SIG-M5 (cell line): ENCODE measurements around the gene ECSCR.
A peak's percentile ranks its signal among the peaks of the same experiment; 100 is the strongest.

Experiments used
- DNase-seq: peaks from one replicate; lab custom pipeline; 2025; lab: John Stamatoyannopoulos, UW

Gene ECSCR

GRCh38 chr5:139474890-139475791, 12.6 kb upstream of the ECSCR start:
- peak; percentile 97 for DNase-seq

GRCh38 chr5:139473565-139473964, 11.0 kb upstream of the ECSCR start:
- no peak for DNase-seq

GRCh38 chr5:139473105-139473504, 10.6 kb upstream of the ECSCR start:
- no peak for DNase-seq

GRCh38 chr5:139472386-139473030, 10.0 kb upstream of the ECSCR start:
- DNase-seq = no peak

GRCh38 chr5:139470821-139471300, 8.3 kb upstream of the ECSCR start, which contains the start of gene SMIM33:
Gene SMIM33, plus strand, starts transcription at chr5:139471004. Its CDS starts 118 bp downstream, at chr5:139471122.
- no peak for DNase-seq

GRCh38 chr5:139468421-139468931, 5.9 kb upstream of the ECSCR start:
- DNase-seq = no peak

GRCh38 chr5:139461698-139462097, 845 bp downstream of the ECSCR start:
- no peak for DNase-seq

- no peak for DNase-seq
Observed at GRCh38 chr5:139461176-139461575, 1.4 kb downstream of the ECSCR start.

GRCh38 chr5:139460455-139460854, 2.1 kb downstream of the ECSCR start:
- no peak for DNase-seq

GRCh38 chr5:139459451-139459934, 3.0 kb downstream of the ECSCR start:
- DNase-seq = no peak

- DNase-seq = no peak
Observed at GRCh38 chr5:139458580-139459407, 3.7 kb downstream of the ECSCR start.

GRCh38 chr5:139457653-139458306, 4.8 kb downstream of the ECSCR start:
- DNase-seq = no peak

GRCh38 chr5:139457241-139457640, 5.3 kb downstream of the ECSCR start:
- no peak for DNase-seq

GRCh38 chr5:139456776-139457175, 5.8 kb downstream of the ECSCR start:
- no peak for DNase-seq

GRCh38 chr5:139454568-139455290, 7.8 kb downstream of the ECSCR start:
- no peak for DNase-seq

GRCh38 chr5:139453683-139454567, 8.6 kb downstream of the ECSCR start:
- DNase-seq = no peak

- DNase-seq = no peak
Observed at GRCh38 chr5:139451878-139452660, 10.5 kb downstream of the ECSCR start.

GRCh38 chr5:139451176-139451575, 11.4 kb downstream of the ECSCR start:
- no peak for DNase-seq
